Panc1 (cell line): ENCODE data around the gene EXD3. TPM values are rescaled to one million over a fixed set of nuclear protein-coding genes. Genes with fewer than 3 reads are reported as not detected.

ENCODE experiments used
- ATAC-seq: fragments of 200-7000 bp; cut with Tn5 transposase; 2 replicates; pipeline ENCODE4 v1.9.1; 2020; ENCODE audit warnings: mild to moderate bottlenecking, moderate library complexity
- BruUV-seq: library from RNA; stranded (reverse); fragments of 400-500 nt; replicated peaks from 2 replicates; lab custom pipeline; 2021; lab: Mats Ljungman, UMichigan
- CTCF ChIA-PET: fragments of 300-600 bp; sonication (Branson Sonifier 250); formaldehyde crosslinking; loops from one replicate; lab custom pipeline; 2022; ENCODE audit warnings: antibody characterized with exemption; lab: Charles Lee
- POLR2A ChIA-PET: fragments of 300-600 bp; sonication (Branson Sonifier 250); formaldehyde crosslinking; loops from one replicate; lab custom pipeline; 2022; ENCODE audit warnings: antibody characterized with exemption; lab: Charles Lee
- DNase-seq: peaks from one replicate; pipeline ENCODE4 v3.0.0-alpha.2; 2010; ENCODE audit warnings: low read depth, low spot score
- H3K27ac ChIP-seq: 2 replicates; pipeline ENCODE4 v1.5.1; 2011; ENCODE audit warnings: mild to moderate bottlenecking, low read length, inconsistent platforms
- H3K27me3 ChIP-seq: fragments of 200-500 bp; sonication (Bioruptor generic); 2 replicates; pipeline ENCODE4 v1.6.0; 2014; ENCODE audit warnings: low read length, inconsistent platforms; ENCODE audit not compliant: control insufficient read depth, insufficient read depth
- H3K36me3 ChIP-seq: fragments of 200-500 bp; sonication (Bioruptor generic); 2 replicates; pipeline ENCODE4 v1.5.1; 2014; ENCODE audit warnings: inconsistent platforms, mild to moderate bottlenecking, low read length, moderate library complexity; ENCODE audit not compliant: control insufficient read depth, insufficient read depth
- H3K4me1 ChIP-seq: 2 replicates; pipeline ENCODE4 v1.5.1; 2011; ENCODE audit warnings: inconsistent platforms, mild to moderate bottlenecking, low read length, moderate library complexity; ENCODE audit not compliant: control insufficient read depth, insufficient read depth
- H3K4me3 ChIP-seq, 2 experiments: 2 replicates each; pipeline ENCODE4 v1.5.1; 2011 to 2012; ENCODE audit warnings: low read depth in 2 of 2, low read length in 2 of 2, mild to moderate bottlenecking in 2 of 2, inconsistent platforms in 1 of 2, moderate library complexity in 1 of 2
- H3K9me3 ChIP-seq: fragments of 200-500 bp; sonication (Bioruptor generic); 2 replicates; pipeline ENCODE4 v1.5.1; 2014; ENCODE audit warnings: low read depth, mild to moderate bottlenecking, inconsistent platforms, low read length, moderate library complexity; ENCODE audit not compliant: control insufficient read depth, insufficient read depth
- POLR2AphosphoS5 ChIP-seq: IDR thresholded peaks from 2 replicates; pipeline ENCODE4 v1.6.1; 2012; ENCODE audit warnings: mild to moderate bottlenecking, low read depth, low read length, moderate library complexity
- REST ChIP-seq, 2 experiments: IDR thresholded peaks; 2 replicates each; pipeline ENCODE4 v1.6.1; 2011 to 2012; ENCODE audit warnings: low read depth in 2 of 2, control low read depth in 1 of 2, low read length in 1 of 2, mild to moderate bottlenecking in 1 of 2, moderate library complexity in 1 of 2; ENCODE audit not compliant: insufficient read depth in 1 of 2
- SIN3A ChIP-seq: IDR thresholded peaks from 2 replicates; pipeline ENCODE4 v1.6.1; 2012; ENCODE audit warnings: low read depth, mild to moderate bottlenecking, low read length, moderate library complexity, borderline replicate concordance; ENCODE audit not compliant: insufficient read depth
- TCF7L2 ChIP-seq: IDR thresholded peaks from 2 replicates; pipeline ENCODE4 v1.6.1; 2011; ENCODE audit warnings: mild to moderate bottlenecking, low read depth, low read length, inconsistent platforms
- in situ Hi-C: cut with HindIII; loops from 2 replicates; pipeline ENCODE4 v1.10.0; 2016; ENCODE audit warnings: low sequenced_read_pairs, low pct_unique_long_range_greater_than_20kb
- intact Hi-C: fragments of 100-400 bp; cut with micrococcal nuclease; formaldehyde crosslinking; loops from one replicate; pipeline ENCODE4 v1.10.0; 2022; ENCODE audit not compliant: unreplicated experiment
- total RNA-seq: library from RNA; stranded (reverse); gene quantifications from one replicate; pipeline ENCODE4 v1.2.1, GENCODE V29; 2021; ENCODE audit not compliant: unreplicated experiment
- TF ChIP-seq, protein P1 (sequence below): fragments of 450-650 bp; IDR thresholded peaks from 2 replicates; pipeline ENCODE4 v1.5.1; 2017; ENCODE audit warnings: mild to moderate bottlenecking

Gene EXD3
- total RNA-seq, 1 experiment from 2014 or later, result 9.2 TPM

DNA sequence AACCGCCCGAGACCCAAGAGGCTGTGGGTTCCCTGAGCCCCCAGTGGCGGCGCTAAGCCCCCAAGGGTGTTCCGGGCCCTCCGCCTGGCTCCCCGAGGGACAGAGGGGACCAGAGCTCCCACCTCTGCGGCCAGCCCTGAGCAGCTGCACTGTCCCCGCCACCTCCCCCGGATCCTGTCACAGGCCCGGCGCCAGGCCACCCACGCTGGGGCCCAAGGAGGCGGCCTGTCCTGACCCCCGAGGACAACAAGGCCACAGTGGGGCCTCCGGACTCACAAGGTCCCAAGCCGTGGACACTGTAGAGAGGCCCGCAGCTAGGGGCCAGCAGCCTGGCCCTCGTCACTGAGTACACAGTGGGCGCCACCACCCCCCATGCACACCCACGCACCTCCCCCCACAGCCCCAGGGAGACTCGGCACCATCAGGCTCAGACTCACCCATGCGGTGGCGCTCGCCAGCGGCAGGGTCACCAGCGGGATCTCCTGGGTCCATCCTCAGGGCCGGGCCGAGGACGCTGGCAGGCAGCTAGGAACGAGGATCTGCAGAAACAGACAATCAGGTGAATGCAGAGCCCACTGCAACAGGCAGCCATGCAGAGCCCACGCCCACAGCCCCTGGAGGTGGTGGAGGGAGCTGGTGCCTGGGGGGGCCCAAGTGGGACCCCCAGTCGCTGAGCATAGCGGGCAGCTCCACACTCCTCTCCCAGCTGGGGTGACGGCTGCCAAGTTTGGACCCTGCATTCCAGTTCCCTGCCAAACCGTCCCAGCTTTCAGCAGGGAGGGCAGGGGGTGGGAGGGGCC lies 27.9 kb downstream of the EXD3 start:
- POLR2A ChIA-PET, result no interaction called here
- CTCF ChIA-PET, result interaction anchor here (0.6 kb wide), 1 partner anchor 50 kb away, joined by 6 read pairs; no protein-coding TSS in a partner anchor

More for the DNA sequence above, 27.9 kb downstream of the EXD3 start:
- TF ChIP-seq SIN3A, result no peak
- no peak for TF ChIP-seq POLR2AphosphoS5
- no peak for TF ChIP-seq REST (IDR thresholded peaks at IDR 0.05; ENCODE audit: insufficient read depth in 1 of 2, low read depth in 2 of 2, low read length in 1 of 2)
- TF ChIP-seq TCF7L2, result no peak
- TF ChIP-seq, protein P1, sequence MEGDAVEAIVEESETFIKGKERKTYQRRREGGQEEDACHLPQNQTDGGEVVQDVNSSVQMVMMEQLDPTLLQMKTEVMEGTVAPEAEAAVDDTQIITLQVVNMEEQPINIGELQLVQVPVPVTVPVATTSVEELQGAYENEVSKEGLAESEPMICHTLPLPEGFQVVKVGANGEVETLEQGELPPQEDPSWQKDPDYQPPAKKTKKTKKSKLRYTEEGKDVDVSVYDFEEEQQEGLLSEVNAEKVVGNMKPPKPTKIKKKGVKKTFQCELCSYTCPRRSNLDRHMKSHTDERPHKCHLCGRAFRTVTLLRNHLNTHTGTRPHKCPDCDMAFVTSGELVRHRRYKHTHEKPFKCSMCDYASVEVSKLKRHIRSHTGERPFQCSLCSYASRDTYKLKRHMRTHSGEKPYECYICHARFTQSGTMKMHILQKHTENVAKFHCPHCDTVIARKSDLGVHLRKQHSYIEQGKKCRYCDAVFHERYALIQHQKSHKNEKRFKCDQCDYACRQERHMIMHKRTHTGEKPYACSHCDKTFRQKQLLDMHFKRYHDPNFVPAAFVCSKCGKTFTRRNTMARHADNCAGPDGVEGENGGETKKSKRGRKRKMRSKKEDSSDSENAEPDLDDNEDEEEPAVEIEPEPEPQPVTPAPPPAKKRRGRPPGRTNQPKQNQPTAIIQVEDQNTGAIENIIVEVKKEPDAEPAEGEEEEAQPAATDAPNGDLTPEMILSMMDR, result no peak
- no peak for DNase-seq
- H3K36me3 ChIP-seq, result no peaks in the 10 kb centered on the region
- ATAC-seq, result no peak
- H3K9me3 ChIP-seq, result no peaks in the 10 kb centered on the region
- no peak overlapping the region for H3K27ac ChIP-seq
- in situ Hi-C loops (no loop called here), intact Hi-C loops (no loop called here)
- no TSS peak for BruUV-seq
- H3K27me3 ChIP-seq, result no peaks in the 10 kb centered on the region
- H3K4me1 ChIP-seq, result peaks cover 6% of the 10 kb centered on the region
- no peak overlapping the region for H3K4me3 ChIP-seq
